ENCODE measurements around the gene MPV17. TPM values are rescaled to one million over a fixed set of nuclear protein-coding genes. Genes with fewer than 3 reads are reported as not detected.
"Not testable (repeated sequence)": the region's sequence is repeated elsewhere in the genome, so short reads cannot be mapped to it uniquely, and the experiment has no call there.

Gene MPV17
- polyA plus RNA-seq, 1 donor from 2014 or later, result 96.1 TPM

DNA sequence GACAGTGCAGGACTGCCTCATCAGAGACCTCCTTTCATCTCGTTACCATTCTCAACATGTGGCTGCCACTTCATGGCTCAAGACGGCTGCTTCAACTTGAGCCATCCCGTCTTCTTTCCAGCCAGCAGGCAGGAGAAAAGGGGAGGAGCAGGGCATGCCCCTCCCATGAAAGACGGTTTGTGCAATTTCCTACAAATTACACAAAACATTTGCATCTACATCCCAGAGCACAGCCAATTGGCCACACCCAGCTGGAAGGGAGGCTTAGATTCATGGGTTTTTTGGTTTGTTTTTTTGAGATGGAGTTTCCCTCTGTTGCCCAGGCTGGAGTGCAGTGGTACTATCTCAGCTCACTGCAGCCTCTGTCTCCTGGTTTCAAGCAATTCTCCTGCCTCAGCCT is 26.4 kb downstream of the MPV17 start:
- no peaks in the 10 kb centered on the region for H3K36me3 Mint-ChIP-seq
- no peaks in the 10 kb centered on the region for H3K9me3 Mint-ChIP-seq
- peaks cover 16% of the 10 kb centered on the region for H3K27me3 Mint-ChIP-seq
- H3K4me1 Mint-ChIP-seq, result no peaks in the 10 kb centered on the region
- H3K4me3 Mint-ChIP-seq, result no peak overlapping the region
- H3K27ac Mint-ChIP-seq, result no peak overlapping the region

DNA sequence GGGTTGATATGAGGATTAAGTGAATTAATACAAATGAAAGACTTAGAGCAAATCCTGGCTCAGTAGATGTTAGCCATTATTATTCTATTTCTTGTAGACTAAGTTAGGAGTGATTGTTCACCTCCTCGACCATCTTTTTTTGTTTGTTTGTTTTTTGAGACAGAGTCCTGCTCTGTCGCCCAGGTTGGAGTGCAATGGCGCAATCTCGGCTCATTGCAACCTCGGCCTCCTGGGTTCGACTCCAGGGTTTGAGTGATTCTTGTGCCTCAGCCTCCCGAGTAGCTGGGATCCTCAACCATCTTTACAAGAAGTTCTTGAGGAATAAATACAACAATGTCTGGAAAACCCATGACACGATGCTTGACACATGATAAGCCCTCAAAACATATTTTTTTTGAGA is 28.0 kb downstream of the MPV17 start:
- no peaks in the 10 kb centered on the region for H3K36me3 Mint-ChIP-seq
- no peak overlapping the region for H3K4me3 Mint-ChIP-seq
- H3K4me1 Mint-ChIP-seq, result peaks cover 0 to 2% (median 0%) of the 10 kb centered on the region in 3 donors
- peaks cover 14% of the 10 kb centered on the region for H3K27me3 Mint-ChIP-seq
- H3K9me3 Mint-ChIP-seq, result no peaks in the 10 kb centered on the region
- H3K27ac Mint-ChIP-seq, result no peak overlapping the region

DNA sequence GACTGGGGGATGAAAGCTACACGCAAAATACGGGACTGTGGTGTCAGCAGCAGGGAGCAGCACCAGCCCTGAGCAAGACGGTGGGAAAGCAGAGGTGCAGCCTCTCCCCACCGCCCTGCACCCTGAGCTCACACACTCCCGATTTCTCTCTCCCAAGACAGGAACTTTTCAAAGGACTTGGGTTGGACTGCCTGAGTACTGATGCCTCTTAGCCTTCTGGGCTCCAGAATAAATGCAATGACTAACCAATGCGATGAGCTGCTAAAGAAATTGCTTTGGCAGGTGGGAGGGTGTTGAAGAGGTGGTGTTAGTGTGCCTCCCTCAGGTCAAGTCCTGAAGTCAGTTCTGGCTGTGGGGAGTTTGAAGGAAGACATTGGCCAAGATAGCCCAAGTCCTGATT is 31.0 kb downstream of the MPV17 start:
- Mint-ChIP-seq H3K4me1 (peaks cover 0 to 2% (median 0%) of the 10 kb centered on the region in 3 donors), H3K9me3 (no peaks in the 10 kb centered on the region), H3K27ac (no peak overlapping the region), H3K36me3 (no peaks in the 10 kb centered on the region), H3K4me3 (no peak overlapping the region), H3K27me3 (peaks cover 14% of the 10 kb centered on the region)

DNA sequence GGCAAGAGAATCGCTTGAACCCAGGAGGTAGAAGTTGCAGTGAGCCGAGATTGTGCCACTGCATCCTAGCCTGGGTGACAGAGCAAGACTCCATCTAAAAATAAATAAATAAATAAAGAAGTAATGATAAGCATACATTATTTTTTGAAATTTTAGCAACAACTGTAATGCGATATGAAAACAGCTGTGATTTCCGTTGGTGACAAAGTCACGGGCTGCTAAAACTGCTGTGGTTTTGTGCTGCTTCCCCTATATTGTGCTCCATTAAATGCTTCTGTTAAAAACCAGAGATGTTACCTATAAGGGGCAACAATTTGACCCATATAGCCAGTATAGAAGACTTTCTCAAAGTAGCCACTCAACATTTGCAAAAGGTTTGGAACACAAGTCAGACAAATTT is 32.3 kb downstream of the MPV17 start:
- H3K27ac Mint-ChIP-seq, result no peak overlapping the region
- H3K4me3 Mint-ChIP-seq, result no peak overlapping the region
- H3K4me1 Mint-ChIP-seq, result peaks cover 0 to 2% (median 0%) of the 10 kb centered on the region in 3 donors
- H3K36me3 Mint-ChIP-seq, result no peaks in the 10 kb centered on the region
- no peaks in the 10 kb centered on the region for H3K9me3 Mint-ChIP-seq
- peaks cover 10% of the 10 kb centered on the region for H3K27me3 Mint-ChIP-seq

DNA sequence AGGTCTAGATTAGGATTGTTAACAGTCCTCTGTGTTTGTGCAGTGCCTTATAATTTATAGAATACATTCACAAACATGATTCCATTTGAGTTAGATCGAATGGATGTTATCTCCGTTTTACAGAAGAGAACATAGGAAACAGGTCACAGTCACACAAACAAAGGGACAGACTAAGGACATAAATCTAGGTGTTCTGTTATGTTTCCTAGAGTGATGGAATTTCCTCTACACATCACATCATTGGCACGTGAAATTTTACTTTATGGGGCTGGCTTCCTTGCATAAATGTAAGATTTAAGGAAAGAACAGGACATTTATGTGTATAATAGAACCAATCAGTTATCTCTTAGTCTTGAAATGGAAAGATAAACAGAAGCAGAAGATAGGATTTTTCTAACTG is 34.3 kb downstream of the MPV17 start:
- H3K27ac Mint-ChIP-seq, result no peak overlapping the region
- peaks cover 10% of the 10 kb centered on the region for H3K27me3 Mint-ChIP-seq
- H3K4me1 Mint-ChIP-seq, result peaks cover 0 to 2% (median 0%) of the 10 kb centered on the region in 3 donors
- no peaks in the 10 kb centered on the region for H3K36me3 Mint-ChIP-seq
- H3K4me3 Mint-ChIP-seq, result no peak overlapping the region
- H3K9me3 Mint-ChIP-seq, result no peaks in the 10 kb centered on the region

DNA sequence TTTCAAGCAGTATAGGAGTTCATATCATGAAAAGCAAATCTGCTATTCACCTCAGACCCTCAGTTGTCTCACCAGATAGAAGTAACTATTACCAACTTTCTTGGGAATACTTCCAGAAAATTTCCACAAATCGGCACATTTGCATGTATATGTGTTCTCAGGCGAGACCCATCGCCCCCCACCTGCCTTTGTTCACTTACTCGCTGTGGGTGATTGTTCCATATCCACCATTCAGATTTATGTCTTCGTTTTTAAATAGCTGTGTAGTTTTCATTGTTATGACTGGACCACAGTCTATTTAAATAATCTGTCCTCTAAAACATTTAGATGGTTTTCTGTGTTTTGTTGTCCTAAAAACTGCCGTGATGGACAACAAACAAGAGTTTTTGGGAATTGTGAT is 37.4 kb downstream of the MPV17 start:
- Mint-ChIP-seq H3K4me1 (no peaks in the 10 kb centered on the region), H3K36me3 (no peaks in the 10 kb centered on the region), H3K27ac (no peak overlapping the region), H3K4me3 (no peak overlapping the region), H3K9me3 (no peaks in the 10 kb centered on the region), H3K27me3 (peaks cover 12% of the 10 kb centered on the region)

DNA sequence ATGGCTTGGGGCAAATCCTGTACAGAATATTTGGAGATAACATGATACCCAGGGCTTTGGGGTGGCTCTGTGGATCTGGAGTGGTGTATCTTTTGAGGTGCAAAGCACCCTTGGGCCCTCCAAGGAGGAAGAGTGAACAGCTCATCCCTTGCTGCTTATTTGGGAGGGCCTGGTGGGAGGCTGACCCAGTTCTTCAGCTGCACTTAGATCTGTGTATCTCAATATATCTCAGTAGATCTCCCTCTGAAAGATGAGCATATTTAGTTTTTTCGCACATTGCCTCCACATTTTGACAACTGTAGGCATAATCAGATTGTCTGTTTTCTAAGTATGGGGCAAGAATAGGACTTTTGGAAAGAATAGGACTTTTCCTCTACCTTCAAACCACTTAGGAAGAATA is 37.9 kb downstream of the MPV17 start:
- Mint-ChIP-seq H3K4me3 (no peak overlapping the region), H3K4me1 (peaks cover under 1 to 2% (median under 1%) of the 10 kb centered on the region in 3 donors), H3K27ac (no peak overlapping the region), H3K9me3 (no peaks in the 10 kb centered on the region), H3K27me3 (peaks cover 12% of the 10 kb centered on the region), H3K36me3 (no peaks in the 10 kb centered on the region)

DNA sequence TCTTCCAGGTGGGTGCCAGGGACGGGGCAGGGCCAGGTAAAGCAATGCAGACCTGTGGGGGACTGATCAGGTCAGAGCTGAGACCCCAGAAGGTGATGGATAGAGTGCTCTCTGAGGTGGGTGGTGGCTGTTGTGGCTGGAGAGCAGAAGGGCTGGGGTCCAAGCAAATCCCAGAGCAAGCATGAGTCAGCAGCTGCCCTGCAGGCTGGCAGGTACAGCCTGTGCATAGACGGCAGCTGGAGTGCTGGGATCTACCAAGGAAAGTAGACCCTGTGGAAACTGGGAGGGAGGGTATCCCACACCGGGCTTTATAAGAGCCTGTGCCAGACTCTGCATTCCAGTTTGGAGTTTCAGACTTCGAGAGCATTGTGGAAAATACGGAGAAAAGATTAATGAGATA is 40.0 kb downstream of the MPV17 start:
- Mint-ChIP-seq H3K4me1 (peaks cover 1 to 10% (median 7%) of the 10 kb centered on the region in 3 donors), H3K27ac (no peak overlapping the region), H3K27me3 (peaks cover 12% of the 10 kb centered on the region), H3K4me3 (no peak overlapping the region), H3K9me3 (no peaks in the 10 kb centered on the region), H3K36me3 (no peaks in the 10 kb centered on the region)

DNA sequence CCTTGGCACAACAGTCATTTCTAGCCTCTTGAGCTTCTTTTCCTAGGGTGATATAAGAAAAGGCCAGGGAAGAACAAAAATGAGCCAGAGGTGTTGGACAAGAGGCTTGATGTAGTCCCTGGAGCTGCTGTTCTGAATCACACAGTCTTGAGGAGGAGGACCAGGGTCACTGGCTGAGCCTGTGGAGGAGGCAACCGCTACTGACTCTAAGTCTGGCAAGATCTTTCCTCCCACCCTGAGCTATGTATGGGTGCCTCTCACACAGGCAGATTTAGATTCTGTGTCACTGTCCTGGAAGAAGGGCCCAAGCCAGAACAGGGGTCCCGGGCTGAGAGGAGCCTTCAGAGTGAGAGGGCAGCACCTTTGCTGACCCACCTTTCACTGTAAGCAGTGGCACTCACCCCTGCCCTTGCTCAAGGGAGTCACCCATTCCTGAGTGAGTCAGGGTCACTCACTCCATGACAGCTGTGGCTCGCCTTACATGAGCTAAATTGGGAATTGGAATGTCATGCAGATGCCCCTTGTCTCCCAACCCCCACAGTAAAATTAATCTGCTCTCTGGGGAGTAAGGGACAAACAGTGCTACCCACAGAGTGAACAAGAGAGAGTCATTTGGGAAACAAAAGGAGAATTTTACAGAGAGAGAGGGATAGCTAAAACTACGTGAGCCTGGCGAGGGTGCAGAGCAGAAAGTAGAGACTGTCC is 40.9 kb downstream of the MPV17 start, which contains the start of gene TRIM54:
Gene TRIM54, plus strand, starts transcription at position 575 of the 705 bp plus-strand sequence. CDS start 303 bp downstream, outside the sequence.
- H3K9me3 Mint-ChIP-seq, result no peaks in the 10 kb centered on the region
- H3K4me3 Mint-ChIP-seq, result no peak within 1 kb of the TSS
- peaks cover 1 to 10% (median 7%) of the 10 kb centered on the region in 3 donors for H3K4me1 Mint-ChIP-seq
- no peaks in the 10 kb centered on the region for H3K36me3 Mint-ChIP-seq
- peak within 1 kb of the TSS in 1 of 3 donors; percentile 63 for H3K27ac Mint-ChIP-seq
- H3K27me3 Mint-ChIP-seq, result peaks cover 11% of the 10 kb centered on the region

DNA sequence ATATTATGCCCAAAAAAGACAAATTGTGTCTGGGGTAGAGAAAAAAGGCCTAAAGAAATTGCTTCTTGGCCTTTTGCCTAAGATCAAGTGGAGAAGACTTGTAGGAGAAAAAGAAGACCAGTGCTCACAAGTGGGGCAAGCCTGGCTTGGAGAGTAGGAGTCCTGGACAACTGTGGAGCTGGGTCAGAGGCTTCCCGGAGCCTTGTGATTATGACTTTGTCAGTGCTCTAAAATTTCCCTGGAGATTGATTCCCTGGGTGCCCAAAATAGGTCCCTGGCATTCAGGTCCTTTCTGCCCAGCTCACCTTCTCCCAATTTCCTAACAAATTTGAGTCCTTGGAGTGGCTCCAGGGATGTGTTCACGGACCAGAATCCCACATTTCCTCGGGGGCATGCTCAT is 41.5 kb downstream of the MPV17 start:
- H3K4me3 Mint-ChIP-seq, result no peak overlapping the region
- H3K9me3 Mint-ChIP-seq, result no peaks in the 10 kb centered on the region
- H3K4me1 Mint-ChIP-seq, result peaks cover 1 to 10% (median 7%) of the 10 kb centered on the region in 3 donors
- peak overlapping the region in 1 of 3 donors; percentile 63 for H3K27ac Mint-ChIP-seq
- peaks cover 11% of the 10 kb centered on the region for H3K27me3 Mint-ChIP-seq
- H3K36me3 Mint-ChIP-seq, result no peaks in the 10 kb centered on the region

DNA sequence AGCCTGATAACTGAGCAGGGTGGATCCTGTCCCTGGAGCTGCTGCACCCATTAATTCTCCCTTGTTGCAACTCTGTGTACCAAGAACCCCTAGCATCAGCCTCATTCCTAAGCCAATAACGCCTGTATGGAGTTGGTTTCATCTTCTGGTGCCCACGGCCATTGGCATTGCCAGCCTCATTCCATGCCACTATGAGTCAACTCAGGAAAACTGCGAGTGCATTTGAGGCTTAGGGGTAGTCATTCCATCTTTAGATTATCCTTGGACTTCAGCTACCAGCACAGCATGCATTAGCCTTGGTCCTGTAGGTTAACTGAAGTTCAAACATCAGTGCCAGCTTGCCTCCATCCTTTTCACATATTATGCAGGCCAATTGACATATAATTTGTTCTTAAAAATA is 42.1 kb downstream of the MPV17 start:
- Mint-ChIP-seq H3K36me3 (no peaks in the 10 kb centered on the region), H3K4me3 (peak overlapping the region in 1 of 4 donors; percentile 17), H3K27ac (peak overlapping the region in 1 of 3 donors; percentile 63)

DNA sequence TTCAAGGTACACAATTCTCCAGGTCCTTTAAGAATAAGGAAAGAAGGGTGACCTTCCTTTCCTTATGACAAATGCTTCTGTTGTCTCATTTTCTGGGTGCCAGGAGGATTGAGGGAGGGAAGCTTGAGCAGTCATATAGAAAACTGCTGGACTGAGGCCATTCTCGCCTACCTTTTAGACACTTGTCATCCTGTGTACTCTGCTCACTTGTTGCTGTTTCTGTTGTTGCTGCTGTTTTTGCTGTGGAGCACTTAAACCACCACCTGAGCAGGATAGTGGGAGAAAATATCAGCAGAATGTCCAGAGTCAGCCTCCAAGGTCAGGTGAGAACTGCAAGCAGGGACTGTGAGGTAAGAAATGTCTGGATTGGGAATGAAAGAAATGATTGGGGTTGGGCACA is 44.9 kb downstream of the MPV17 start:
- Mint-ChIP-seq H3K4me1 (peaks cover 1 to 10% (median 7%) of the 10 kb centered on the region in 3 donors), H3K9me3 (no peaks in the 10 kb centered on the region), H3K4me3 (no peak overlapping the region), H3K27me3 (peaks cover 12% of the 10 kb centered on the region), H3K36me3 (no peaks in the 10 kb centered on the region), H3K27ac (peak overlapping the region in 1 of 3 donors; percentile 75)

More for the DNA sequence above, 42.1 kb downstream of the MPV17 start:
- H3K9me3 Mint-ChIP-seq, result no peaks in the 10 kb centered on the region
- H3K4me1 Mint-ChIP-seq, result peaks cover 1 to 10% (median 7%) of the 10 kb centered on the region in 3 donors
- peaks cover 13% of the 10 kb centered on the region for H3K27me3 Mint-ChIP-seq

DNA sequence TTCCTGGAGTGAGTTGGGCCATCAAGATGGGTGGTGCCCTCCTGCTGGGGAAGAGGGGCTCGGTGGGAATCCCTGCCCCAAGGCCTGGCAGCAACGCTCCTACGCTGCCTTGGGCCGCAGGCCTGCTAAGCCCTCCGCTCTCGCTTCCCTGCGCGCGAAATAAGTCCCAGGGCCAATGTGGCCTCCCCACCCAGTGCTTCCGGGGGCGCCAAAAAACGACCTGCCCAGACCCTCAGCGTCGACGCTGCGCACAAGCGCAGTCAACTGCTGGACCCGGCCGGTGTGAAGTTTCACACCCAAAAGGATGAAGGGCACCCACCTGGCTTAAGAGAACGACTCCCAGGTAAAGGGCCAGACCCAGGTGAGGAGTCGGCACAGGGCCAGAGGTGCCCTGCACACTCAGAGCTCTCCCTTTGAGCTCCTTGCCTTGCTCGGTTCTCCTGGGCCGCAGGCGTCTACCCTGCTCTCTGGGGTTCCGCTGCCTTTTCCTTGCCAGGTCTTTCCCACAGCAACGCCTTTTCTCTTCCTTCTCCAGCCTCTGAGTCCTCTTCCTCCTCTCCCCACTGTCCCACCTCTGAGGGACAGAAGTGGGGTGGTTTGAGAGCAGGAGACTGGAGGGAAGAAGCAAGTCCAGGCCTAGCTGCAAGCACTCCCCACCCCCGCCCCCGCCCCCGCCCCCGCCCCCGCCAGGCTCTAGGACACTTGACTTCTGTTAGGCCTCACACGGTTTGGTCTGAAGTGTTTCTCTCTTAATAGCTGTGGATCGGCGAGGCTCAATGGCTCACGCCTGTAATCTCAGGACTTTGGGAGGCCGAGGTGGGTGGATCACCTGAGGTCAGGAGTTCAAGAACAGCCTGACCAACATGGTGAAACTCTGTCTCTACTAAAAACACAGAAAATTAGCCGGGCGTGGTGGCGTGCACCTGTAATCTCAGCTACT is 47.4 kb downstream of the MPV17 start, which contains the start of gene DNAJC5G:
Gene DNAJC5G, plus strand, starts transcription at position 223 of the 940 bp plus-strand sequence. CDS start 1,296 bp downstream, outside the sequence.
- Mint-ChIP-seq H3K9me3 (no peaks in the 10 kb centered on the region), H3K27me3 (peaks cover 5% of the 10 kb centered on the region), H3K36me3 (no peaks in the 10 kb centered on the region), H3K27ac (no peak within 1 kb of the TSS), H3K4me3 (no peak within 1 kb of the TSS), H3K4me1 (peaks cover 1 to 10% (median 7%) of the 10 kb centered on the region in 3 donors)

DNA sequence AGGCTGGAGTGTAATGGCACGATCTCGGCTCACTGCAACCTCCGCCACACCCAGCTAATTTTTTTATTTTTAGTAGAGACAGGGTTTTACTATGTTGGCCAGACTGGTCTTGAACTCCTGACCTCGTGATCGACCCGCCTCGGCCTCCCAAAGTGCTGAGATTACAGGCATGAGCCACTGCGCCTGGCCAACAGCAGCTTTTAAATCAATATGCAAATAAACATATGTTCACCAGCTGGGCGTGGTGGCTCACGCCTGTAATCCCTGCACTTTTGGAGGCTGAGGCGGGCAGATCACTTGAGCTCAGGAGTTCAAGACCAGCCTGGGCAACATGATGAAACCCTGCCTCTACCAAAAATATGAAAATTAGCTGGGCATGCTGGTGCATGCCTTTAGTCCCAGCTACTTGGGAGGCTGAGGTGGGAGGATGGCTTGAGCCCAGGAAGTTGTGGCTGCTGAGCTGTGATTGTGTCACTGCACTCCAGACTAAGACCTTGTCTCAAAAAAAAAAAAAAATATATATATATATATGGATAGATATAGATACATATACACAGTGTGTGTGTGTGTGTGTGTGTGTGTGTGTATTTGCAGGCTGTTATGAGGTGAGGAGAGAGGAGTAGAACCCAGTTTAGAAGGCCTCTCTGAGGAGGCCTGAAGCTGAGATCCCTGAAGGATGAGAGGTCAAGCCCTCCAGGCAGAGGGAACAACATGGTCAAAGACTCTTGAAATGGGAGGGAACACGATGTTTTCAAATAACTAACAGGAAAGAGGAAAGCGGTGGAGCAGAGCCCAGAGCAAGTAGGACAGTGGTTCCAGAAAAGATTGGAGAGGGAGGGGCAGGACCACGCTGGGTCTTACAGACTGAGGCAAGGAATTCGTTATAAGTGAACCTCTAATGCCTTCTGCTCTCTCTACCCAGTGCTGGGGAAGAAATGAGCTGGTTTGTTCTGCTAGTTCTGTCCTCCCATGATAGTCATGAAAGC is 50.1 kb downstream of the MPV17 start:
- H3K4me1 Mint-ChIP-seq, H3K9me3 Mint-ChIP-seq, H3K4me3 Mint-ChIP-seq, H3K36me3 Mint-ChIP-seq, H3K27ac Mint-ChIP-seq: not testable (repeated sequence)
- H3K27me3 Mint-ChIP-seq, result peaks cover 11% of the 10 kb centered on the region

All from IgD-negative memory B cell (primary cell).